Loucy (cell line): ENCODE data around the gene SH3GL1.

Experiments
- EZH2phosphoT487 ChIP-seq: fragments of 200-600 bp; IDR thresholded peaks from 2 replicates; pipeline ENCODE4 v1.6.1; 2018; ENCODE audit warnings: antibody characterized with exemption, mild to moderate bottlenecking, moderate library complexity, borderline replicate concordance
- TF ChIP-seq, protein P1 (sequence below): fragments of 200-600 bp; sonication (generic); conservative IDR thresholded peaks from 2 replicates; pipeline ENCODE4 v1.5.1; 2014; ENCODE audit warnings: mild to moderate bottlenecking, antibody characterized with exemption, low read length

DNA sequence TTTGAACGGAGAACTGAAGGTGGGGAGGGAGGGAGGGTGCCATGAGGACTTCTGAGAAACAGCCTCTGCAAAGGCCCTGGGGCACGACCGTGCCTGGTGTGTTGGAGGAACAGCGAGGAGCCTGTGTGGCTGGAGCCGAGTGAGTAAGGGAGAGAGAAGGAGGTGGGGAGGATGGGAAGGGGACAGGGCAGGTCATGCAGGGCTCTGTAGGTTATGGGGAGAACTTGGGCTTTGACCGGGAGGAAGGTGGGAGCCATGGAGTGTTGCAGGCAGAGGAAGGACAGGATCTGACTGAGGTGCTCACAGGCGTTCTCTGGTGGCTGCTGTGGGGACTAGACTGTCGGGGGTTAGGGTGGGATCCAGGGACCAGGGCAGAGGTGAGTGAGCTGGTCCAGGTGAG lies 50.2 kb downstream of the SH3GL1 start:
- TF ChIP-seq, protein P1, sequence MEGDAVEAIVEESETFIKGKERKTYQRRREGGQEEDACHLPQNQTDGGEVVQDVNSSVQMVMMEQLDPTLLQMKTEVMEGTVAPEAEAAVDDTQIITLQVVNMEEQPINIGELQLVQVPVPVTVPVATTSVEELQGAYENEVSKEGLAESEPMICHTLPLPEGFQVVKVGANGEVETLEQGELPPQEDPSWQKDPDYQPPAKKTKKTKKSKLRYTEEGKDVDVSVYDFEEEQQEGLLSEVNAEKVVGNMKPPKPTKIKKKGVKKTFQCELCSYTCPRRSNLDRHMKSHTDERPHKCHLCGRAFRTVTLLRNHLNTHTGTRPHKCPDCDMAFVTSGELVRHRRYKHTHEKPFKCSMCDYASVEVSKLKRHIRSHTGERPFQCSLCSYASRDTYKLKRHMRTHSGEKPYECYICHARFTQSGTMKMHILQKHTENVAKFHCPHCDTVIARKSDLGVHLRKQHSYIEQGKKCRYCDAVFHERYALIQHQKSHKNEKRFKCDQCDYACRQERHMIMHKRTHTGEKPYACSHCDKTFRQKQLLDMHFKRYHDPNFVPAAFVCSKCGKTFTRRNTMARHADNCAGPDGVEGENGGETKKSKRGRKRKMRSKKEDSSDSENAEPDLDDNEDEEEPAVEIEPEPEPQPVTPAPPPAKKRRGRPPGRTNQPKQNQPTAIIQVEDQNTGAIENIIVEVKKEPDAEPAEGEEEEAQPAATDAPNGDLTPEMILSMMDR: no peak
- TF ChIP-seq EZH2phosphoT487: no peak
